Peyer's patch (tissue), 4 donors: ENCODE measurements around the gene S100A2.
"Not testable (repeated sequence)": the region's sequence is repeated elsewhere in the genome, so short reads cannot be mapped to it uniquely, and the experiment has no call there.

Experiments used
- CTCF ChIP-seq, 6 experiments: fragments of 450-650 bp in 4 of 6; fragments of 200-600 bp in 2 of 6; sonication (generic) in 1 of 6; IDR thresholded peaks; one replicate each; pipeline ENCODE4 v1.5.1; 2017 to 2019; ENCODE audit warnings: antibody characterized with exemption in 6 of 6, mild to moderate bottlenecking in 3 of 6, moderate library complexity in 1 of 6
- POLR2A ChIP-seq, 2 donors: fragments of 450-650 bp; IDR thresholded peaks; one replicate each; pipeline ENCODE4 v1.5.1; 2017; ENCODE audit warnings: antibody characterized with exemption in 2 of 2, mild to moderate bottlenecking in 2 of 2, moderate library complexity in 2 of 2

GRCh38 chr1:153575497-153575896 lies 9.9 kb upstream of the S100A2 start:
- not testable (repeated sequence) for TF ChIP-seq CTCF, POLR2A (IDR thresholded peaks at IDR 0.05)
